GM06990 (cell line): ENCODE data around the gene NINJ1.

ENCODE experiments used
- DNase-seq: peaks from one replicate; pipeline ENCODE4 v3.0.0-alpha.2; 2011; ENCODE audit not compliant: insufficient read length; ENCODE audit errors: extremely low read depth
- H3K27me3 ChIP-seq: replicated peaks from 2 replicates; pipeline ENCODE4 v1.6.0; 2011; ENCODE audit warnings: low read length; ENCODE audit not compliant: control insufficient read depth, insufficient read depth
- H3K36me3 ChIP-seq: 2 replicates; pipeline ENCODE4 v1.5.1; 2011; ENCODE audit warnings: low read length; ENCODE audit not compliant: control insufficient read depth, insufficient read depth
- H3K4me3 ChIP-seq: replicated peaks from 2 replicates; pipeline ENCODE4 v1.5.1; 2011; ENCODE audit warnings: low read depth, mild to moderate bottlenecking, control low read depth, low read length
- TF ChIP-seq, protein P1 (sequence below): IDR thresholded peaks from 2 replicates; pipeline ENCODE4 v1.5.1; 2011; ENCODE audit warnings: low read length, control low read depth, mild to moderate bottlenecking, inconsistent platforms; ENCODE audit not compliant: insufficient read depth, poor library complexity, severe bottlenecking

NINJ1 gene

DNA sequence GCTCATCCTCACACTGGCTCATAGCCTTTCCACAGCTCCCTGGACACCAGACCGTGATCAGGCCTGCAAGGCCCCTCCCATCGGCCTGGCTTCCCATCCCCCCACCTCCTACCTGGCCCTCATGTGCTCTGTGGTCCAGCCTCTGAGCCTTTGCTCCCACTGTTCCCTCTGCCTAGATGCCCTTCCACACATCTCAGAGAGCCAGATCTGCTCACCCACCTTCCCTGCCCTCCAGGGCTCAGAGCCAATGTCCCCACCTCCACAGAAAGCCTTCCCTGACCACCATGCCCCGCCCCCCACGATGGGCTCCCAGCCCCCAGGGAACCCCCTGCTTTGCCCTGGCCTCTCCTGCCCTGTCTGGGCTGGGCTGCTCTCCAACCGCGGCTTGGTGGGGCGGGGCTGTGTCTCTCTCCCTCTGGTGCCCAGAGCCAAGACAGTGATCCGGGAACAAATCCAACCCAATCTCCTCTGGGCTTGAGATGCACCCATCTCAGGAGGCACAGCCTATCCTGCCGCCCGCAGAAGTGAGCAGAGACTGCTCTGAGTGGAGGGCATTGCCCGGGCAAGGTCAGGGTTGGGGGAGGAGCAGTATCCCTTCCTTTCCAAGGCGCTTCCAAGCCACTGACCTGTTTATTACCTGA lies 1.6 kb downstream of the NINJ1 start:
- DNase-seq = no peak
- H3K4me3 ChIP-seq = peak overlapping the region; percentile 77

DNA sequence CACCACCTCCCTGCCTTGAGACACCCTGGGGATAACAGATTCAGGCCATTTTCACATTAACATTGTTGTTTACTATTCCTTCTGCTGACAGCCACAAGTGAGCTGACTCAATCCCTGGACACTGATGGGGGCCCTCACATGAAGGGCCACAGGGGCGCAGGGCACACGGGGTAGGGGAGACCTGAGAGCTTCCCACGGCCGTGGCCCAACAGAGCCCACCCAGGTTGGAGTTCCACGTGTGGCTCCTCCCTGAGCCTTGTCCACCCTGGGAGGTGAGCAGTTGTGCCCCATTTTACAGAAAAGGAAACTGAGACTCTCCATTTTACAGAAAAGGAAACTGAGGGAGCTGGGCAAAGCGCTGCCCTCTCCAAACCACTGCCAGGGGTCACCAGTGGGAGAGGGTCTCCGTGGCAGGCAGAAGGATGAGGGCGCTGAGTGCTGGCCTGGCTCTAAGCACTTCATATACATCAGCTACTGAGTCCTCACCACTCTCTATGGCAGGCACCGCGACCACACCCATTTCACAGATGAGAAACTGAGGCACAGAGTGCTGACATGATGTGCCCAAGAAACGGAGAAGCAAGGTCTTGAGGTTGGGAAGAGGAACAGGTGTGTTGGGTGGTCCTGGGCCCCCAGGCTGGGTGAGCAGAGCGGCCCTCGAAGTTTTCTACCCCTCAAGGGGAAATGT lies 2.3 kb downstream of the NINJ1 start:
- H3K4me3 ChIP-seq = no peak overlapping the region
- TF ChIP-seq, protein P1, sequence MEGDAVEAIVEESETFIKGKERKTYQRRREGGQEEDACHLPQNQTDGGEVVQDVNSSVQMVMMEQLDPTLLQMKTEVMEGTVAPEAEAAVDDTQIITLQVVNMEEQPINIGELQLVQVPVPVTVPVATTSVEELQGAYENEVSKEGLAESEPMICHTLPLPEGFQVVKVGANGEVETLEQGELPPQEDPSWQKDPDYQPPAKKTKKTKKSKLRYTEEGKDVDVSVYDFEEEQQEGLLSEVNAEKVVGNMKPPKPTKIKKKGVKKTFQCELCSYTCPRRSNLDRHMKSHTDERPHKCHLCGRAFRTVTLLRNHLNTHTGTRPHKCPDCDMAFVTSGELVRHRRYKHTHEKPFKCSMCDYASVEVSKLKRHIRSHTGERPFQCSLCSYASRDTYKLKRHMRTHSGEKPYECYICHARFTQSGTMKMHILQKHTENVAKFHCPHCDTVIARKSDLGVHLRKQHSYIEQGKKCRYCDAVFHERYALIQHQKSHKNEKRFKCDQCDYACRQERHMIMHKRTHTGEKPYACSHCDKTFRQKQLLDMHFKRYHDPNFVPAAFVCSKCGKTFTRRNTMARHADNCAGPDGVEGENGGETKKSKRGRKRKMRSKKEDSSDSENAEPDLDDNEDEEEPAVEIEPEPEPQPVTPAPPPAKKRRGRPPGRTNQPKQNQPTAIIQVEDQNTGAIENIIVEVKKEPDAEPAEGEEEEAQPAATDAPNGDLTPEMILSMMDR = no peak
- DNase-seq = no peak
- no peaks in the 10 kb centered on the region for H3K27me3 ChIP-seq
- H3K36me3 ChIP-seq = no peaks in the 10 kb centered on the region

More for the DNA sequence above, 1.6 kb downstream of the NINJ1 start:
- Histone ChIP-seq H3K27me3 (no peaks in the 10 kb centered on the region), H3K36me3 (no peaks in the 10 kb centered on the region)
- TF ChIP-seq, protein P1 = no peak

DNA sequence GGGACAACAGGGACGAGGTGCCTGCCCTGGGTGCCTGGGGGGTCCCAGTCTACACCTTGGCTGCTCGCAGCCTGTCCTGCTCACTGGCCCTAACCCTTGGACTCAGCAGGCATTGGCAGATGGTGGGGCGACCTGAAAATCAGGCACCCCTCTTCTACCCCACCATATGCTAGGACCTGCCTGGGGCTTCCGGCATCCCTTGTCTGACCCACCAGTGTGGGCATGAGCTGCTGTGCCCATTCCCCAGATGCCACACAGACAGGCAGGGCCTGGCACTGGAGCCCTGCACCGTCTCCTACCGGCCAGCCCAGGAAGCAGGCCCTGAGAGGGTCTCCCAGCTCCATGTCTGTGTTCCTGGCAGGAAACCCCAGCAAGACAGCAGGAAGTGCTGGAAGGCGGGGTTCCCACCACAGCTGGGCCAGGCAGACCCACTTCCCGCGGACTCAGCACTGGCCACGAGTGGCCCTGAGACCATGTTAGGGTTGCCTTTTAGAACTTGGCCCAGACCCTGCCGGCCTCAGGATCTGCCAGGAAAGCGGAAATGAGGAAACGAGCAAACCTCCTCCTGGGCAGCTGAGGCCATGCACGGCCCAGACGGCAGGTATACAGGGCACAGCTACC lies 3.1 kb downstream of the NINJ1 start:
- TF ChIP-seq, protein P1 = no peak
- DNase-seq = no peak
- Histone ChIP-seq H3K4me3 (no peak overlapping the region), H3K36me3 (no peaks in the 10 kb centered on the region), H3K27me3 (no peaks in the 10 kb centered on the region)

DNA sequence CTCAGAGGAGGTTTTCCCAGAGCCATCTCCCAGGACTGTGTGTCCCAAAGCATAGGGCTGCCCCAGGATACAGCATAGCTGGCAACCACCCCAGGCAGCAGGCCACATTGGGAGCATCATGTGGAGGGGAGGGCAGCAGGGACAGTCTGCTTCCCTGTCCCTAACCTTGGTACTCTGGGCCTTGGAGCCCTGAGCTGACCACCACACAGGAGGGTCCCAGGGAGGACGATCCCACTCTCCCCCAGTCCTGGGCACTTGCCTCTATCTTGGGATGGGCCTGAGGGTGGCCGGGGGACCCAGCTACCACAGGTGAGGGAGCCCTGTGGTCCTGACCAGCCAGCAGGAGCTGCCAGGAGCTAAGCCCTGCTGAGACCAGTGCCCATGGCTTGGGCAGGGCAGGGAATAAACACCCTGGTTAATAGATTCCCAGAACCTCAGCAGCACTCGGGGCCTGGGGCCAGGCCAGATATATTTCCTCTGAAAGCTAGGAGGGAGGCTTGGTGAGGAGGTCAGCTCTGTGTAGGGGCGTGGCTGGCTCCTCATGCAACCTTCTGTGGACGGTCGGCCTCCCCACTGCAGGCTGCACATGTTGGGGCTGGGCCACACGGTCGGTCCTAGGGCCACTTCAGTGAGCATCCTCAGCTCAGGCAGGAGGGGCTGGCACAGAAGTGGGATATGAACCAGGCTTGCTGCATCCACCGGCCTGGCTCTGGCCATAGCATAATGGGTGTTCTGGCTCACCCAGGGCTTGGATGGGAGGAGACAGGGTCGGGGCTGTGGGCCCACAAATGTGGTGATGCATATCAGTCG lies 4.2 kb downstream of the NINJ1 start:
- Histone ChIP-seq H3K4me3 (no peak overlapping the region), H3K27me3 (no peaks in the 10 kb centered on the region)

DNA sequence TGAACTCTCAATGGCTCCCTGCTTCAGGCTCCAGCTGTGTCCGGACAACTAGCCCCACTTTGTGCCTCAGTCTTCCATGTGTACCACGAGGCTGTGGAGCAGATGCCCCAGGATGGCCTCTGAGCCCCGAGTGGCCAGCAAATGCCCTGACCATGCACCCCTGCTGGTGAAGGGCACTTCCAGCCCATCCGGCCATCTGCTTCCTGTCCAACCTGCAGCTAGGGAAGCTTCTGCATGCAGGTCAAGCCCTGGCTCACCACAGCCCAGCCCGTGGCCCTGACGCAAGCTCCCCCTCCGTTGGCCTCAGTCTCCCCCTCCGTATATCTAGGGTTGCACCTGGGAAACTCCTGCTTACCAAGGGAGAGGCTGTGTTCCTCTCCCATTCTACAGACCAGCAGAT lies 4.8 kb downstream of the NINJ1 start:
- Histone ChIP-seq H3K4me3 (no peak overlapping the region), H3K36me3 (no peaks in the 10 kb centered on the region), H3K27me3 (no peaks in the 10 kb centered on the region)
- DNase-seq = no peak
- TF ChIP-seq, protein P1 = no peak

More for the DNA sequence above, 4.2 kb downstream of the NINJ1 start:
- TF ChIP-seq, protein P1 = no peak
- no peaks in the 10 kb centered on the region for H3K36me3 ChIP-seq
- no peak for DNase-seq
